Measurements from ENCODE around the gene GNPNAT1.

DNA sequence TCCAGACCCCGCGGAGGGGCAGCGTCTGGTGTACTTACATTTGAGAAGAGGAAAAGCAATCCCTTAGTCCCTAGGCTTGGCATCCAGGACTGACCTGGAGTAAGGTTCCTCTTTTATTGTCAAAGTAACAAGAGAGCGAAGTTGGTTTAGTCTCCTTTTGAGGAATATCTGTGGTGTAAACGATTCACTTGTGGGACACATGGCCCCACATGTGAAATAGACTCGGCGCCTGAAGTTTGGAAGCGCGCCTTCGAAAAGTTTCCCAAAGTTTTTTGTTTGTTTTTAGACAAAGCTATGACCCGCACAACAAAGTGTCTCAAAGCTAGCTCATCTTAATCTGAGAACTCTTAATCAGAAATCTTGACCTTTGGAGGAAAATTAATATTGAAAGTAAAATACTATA, 60.7 kb downstream of the GNPNAT1 start:
- TF ChIP-seq, protein P1, sequence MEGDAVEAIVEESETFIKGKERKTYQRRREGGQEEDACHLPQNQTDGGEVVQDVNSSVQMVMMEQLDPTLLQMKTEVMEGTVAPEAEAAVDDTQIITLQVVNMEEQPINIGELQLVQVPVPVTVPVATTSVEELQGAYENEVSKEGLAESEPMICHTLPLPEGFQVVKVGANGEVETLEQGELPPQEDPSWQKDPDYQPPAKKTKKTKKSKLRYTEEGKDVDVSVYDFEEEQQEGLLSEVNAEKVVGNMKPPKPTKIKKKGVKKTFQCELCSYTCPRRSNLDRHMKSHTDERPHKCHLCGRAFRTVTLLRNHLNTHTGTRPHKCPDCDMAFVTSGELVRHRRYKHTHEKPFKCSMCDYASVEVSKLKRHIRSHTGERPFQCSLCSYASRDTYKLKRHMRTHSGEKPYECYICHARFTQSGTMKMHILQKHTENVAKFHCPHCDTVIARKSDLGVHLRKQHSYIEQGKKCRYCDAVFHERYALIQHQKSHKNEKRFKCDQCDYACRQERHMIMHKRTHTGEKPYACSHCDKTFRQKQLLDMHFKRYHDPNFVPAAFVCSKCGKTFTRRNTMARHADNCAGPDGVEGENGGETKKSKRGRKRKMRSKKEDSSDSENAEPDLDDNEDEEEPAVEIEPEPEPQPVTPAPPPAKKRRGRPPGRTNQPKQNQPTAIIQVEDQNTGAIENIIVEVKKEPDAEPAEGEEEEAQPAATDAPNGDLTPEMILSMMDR (conservative IDR thresholded peaks at IDR 0.05; ENCODE audit: low read depth, low read length): no peak
- TF ChIP-seq, protein P2, sequence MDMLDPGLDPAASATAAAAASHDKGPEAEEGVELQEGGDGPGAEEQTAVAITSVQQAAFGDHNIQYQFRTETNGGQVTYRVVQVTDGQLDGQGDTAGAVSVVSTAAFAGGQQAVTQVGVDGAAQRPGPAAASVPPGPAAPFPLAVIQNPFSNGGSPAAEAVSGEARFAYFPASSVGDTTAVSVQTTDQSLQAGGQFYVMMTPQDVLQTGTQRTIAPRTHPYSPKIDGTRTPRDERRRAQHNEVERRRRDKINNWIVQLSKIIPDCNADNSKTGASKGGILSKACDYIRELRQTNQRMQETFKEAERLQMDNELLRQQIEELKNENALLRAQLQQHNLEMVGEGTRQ (IDR thresholded peaks at IDR 0.05; ENCODE audit: low read depth, low read length): no peak
- no peak for TF ChIP-seq RAD21 (IDR thresholded peaks at IDR 0.05; ENCODE audit: low read length)

Measured in IMR-90 (cell line).